Hematopoietic multipotent progenitor cell treated with erythropoietin and hydrocortisone succinate and interleukin-3 and kit ligand, for 6 days (in vitro differentiated cells): ENCODE measurements around the gene VPS50.
"Not testable (repeated sequence)": the region's sequence is repeated elsewhere in the genome, so short reads cannot be mapped to it uniquely, and the experiment has no call there.

Experiments
- DNase-seq: peaks from one replicate; pipeline ENCODE4 v3.0.0-alpha.2; 2015

The VPS50 gene

GRCh38 chr7:93245525-93246432, 13.6 kb downstream of the VPS50 start:
- DNase-seq: peak; percentile 67

DNA sequence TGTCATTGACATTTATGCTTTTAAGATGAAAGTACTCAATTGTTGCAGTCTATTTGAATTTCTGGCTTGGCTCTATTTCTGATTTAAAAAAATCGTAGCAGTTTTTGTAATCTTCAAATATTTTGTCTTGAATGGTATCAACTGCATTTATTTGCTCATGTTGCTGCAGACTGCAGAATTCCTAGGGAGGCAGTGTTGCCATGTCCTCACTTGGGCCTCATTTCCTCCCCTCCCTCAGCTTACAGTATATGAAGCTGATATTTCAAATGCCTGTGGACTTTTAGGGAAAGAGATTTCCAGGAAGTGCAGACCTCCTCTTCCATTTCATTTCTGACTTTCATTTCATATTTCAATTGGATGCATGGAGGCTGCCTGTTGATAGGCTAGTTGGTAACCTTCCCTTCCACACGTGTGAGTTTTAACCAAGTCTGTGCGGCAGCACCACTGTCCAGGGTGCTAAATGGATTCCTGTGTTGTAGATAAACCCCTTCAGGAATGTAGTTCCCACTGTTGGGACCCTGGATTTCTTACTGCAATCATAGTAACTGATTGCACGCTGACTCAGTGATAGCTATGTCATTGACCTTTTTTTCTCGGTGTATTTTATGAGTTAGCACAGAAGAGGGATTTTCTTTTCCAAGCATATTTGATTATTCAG, 17.5 kb downstream of the VPS50 start:
- DNase-seq: no peak

DNA sequence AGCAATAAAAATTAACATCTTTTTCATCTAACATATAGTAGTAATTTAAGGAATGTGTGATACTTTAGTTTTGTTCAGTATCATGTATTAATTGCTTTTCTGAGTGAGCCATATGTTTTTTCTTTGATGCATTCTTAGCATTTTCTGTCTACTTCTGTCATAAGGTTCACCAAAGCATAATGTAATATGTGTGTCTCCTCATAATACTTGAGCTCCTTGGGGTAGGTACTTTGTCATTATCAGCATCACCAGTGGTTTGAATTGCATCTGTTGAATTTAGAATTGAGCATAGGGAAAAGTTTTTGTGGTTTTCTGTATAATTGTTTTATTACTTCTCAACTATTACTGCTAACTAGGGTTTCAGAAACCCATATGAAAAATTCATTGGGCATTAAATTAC, 26.5 kb downstream of the VPS50 start:
- no peak for DNase-seq

DNA sequence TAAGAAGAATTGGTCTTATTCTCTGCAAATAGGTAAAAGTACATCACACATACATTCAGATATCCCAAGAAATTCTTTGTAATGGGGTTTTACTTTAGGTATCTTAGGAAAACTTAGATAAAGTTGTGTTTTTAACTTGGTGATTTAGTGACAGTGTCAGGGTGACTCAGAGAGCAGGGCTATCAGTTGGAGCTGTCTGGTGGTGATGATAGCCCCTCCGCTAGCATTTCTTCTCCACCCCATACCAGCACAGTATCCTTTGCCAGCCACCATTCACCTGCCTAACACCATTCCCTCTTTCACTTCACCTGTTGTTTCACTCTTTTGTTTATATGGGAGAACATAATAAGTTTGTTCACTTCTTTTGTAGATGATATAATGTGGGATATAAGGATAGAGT, 30.4 kb downstream of the VPS50 start:
- peak; percentile 26 for DNase-seq

- DNase-seq: no peak
Observed at GRCh38 chr7:93265220-93265619, 33.1 kb downstream of the VPS50 start.

DNA sequence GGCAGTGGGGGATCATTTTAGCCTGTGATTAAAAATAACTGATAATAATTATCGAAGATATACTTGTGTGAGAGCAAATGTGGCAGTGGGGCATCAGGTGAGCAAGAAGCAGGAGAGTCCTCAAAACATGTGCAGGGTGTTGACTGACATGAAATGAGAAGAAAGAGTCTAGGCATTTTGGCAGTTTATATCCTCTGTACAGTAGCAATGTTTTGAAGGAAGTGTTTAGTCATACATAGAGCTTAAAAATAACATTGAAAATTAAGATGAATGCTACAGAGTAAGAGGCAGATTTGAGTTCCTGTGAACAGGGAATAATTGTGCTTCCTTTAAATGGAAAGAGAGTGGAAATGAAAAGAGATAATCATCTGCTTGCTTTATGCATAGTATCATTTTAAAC, 47.4 kb downstream of the VPS50 start:
- no peak for DNase-seq

DNA sequence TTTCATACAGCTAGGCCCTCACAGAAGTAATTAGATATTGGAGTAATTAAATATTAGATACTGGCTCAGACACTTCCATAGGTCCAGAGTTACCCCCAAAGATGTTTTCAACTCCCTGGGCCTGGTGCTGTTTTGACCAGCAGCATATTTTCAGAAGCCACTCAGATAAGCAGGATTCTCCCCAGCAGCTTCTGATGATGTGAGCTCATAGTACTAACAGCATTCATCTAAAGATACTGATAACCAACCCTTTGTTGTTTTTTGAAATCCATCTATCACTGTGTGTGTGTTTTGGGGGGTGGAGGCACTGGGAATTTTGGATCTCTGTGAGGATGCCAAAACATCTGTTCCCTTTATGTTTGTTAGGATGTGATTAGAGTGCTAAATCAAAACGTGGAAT, 52.7 kb downstream of the VPS50 start:
- no peak for DNase-seq

GRCh38 chr7:93293229-93293628, 61.1 kb downstream of the VPS50 start:
- DNase-seq: no peak

DNA sequence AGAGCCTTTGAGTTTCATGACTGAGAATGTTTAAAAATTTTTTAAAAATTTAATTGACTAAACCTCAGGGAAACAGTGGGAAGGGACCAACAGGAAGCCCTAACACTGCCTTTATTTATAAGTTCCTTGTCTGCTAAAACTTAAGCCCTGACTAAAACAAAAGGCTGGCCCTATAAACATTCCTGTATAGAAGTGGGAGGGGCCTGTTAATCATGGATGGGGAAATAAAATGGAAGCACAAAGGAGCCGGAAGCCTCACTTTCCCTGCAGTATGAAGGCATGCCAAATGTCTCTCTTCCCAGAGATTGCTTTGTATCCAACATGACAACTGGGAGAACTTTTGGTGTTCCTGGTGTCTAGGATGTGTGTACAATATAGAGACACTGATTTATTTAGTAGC, 66.0 kb downstream of the VPS50 start:
- no peak for DNase-seq

DNA sequence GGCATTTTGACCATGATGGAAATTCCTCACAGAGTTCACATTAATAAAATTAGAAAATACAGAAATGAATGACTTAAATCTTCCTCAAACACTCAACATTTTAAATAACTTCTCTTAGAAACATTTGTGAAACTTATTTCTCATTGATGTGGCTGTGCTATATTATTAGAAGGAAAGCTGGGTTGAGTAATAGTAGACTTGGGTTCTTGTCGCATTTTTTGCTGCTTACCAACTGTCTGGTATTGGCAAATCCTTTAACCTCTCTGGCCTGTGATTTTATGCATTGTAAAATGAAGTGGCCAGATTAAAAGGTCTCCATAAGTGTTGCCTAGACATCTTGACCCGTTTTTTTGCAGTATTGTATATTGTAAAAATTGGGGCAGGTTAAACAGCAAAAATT, 66.5 kb downstream of the VPS50 start:
- DNase-seq: no peak

DNA sequence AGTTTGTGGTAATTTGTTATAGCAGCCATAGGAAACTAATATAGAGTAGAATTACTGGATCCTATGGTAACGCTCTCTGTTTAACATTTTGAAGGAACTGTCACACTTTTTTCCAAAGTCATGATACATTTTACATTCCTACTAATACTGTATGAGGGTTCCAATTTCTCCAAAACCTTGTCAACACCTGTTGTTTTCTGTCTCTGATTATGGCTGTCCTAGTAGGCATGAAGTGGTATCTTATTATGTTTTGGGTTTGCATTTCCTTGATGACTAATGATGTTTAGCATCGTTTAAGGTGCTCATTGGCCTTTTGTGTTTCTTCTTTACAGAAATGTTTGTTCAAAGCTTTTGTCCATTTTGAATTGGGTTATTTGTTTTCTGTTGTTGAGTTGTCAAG, 69.6 kb downstream of the VPS50 start:
- DNase-seq: no peak

- peak; percentile 32 for DNase-seq
Observed at GRCh38 chr7:93307131-93307660, 75.0 kb downstream of the VPS50 start.

GRCh38 chr7:93307943-93308342, 75.8 kb downstream of the VPS50 start:
- peak; percentile 10 for DNase-seq

DNA sequence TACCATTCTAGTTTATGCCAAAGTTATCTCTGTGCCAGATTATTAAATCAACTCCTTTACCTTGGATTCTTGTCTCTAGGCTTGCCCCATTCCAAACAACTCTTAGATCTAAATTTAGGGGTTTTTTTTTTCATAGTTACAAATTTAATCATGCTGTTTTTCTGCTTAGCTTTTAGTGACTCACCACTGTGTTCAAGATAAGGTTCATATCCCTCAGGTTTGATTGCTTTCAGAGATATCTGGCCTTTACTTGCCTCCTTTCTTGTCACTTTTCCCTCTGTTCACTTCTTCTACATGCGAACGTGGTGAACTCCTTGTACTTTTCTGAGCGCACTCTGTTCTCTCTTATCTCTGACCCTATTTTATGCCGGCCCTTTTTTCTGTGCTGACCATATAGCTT, 78.2 kb downstream of the VPS50 start:
- DNase-seq: no peak

DNA sequence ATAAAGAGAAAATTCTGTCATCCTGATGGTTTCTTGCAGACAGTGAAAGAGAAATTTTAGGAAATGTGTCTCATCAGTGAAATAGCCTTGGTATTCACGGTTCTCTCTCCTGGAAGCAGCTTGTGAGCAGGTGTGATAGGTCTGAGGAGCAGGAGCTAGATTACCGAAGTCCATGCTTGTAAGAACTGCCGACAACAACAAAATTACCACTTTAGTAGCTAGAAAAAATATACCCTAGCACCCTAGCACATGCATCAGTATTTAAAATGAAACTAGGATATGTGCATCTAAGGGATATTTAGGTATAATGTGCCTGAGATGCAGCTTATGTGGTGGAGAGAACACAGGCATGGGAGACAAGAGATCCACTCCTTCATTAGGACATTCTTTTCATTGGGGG, 82.3 kb downstream of the VPS50 start:
- DNase-seq: no peak

DNA sequence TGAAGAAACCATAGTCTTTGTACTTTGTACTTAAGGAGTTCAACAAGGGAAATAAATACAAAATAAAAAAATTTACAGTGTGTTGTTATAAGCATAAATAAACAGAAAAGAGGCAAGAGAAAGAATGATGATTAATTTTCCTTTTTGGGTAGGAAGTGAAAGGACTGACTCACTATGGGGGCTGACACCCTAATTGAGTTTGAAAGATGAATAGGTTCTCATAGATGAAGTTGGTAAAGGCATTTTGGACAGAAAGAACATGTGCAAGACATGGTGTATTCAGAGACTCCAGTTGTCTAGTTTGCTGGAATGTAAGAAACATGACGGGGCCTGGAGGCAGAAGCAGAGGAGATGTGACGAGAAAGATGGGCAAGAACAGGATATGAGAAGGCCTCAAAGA, 83.7 kb downstream of the VPS50 start:
- DNase-seq: no peak

DNA sequence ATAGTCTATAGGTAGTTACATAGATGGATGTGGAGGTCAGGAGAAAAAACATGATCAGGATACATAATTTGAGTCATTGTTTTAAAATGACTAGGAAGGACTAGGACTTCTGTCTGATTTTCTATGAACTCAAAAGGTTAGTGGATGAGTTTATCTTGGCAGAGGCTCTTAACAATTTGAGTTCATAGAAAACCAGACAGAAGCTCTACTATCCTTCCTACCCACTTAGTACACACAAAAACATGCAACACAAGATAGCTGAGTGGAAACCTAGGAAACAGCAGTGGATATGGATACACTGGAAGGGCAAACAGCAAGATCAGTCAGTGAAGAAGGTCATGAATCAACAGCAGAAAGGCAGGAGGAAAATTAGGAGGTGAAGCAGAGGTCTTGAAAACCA, 84.6 kb downstream of the VPS50 start:
- DNase-seq: no peak

- no peak for DNase-seq
Observed at GRCh38 chr7:93320887-93321286, 88.7 kb downstream of the VPS50 start.

- not testable (repeated sequence) for DNase-seq
Observed at GRCh38 chr7:93326291-93326690, 94.1 kb downstream of the VPS50 start.

DNA sequence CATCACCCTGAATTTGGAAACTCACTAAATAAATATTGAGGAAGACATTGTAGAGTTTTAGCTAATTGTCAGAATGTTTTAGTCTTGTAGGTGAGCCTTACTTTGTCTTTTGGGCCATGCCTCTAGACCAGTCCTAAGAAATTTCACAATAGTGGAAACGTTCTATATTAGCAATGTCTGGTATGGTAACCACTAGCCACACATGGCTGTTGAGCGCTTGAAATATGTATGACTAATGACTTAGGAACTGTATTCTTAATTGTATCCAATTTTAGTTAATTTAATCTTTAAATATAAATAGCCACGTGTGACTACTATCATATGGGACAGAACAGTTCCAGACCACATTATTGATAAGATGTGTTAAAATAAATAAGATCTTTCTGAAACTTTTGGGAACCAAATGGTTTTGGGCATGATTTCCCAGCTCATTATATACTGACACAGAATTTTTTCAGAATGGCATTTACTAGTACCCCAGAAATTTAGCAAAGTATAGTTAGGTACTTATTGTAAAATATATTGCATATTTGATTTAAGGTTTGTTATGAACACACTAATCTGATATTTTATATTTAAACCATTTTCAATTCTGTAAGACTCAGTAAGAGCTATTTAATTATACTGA, 95.0 kb downstream of the VPS50 start:
- DNase-seq: no peak

DNA sequence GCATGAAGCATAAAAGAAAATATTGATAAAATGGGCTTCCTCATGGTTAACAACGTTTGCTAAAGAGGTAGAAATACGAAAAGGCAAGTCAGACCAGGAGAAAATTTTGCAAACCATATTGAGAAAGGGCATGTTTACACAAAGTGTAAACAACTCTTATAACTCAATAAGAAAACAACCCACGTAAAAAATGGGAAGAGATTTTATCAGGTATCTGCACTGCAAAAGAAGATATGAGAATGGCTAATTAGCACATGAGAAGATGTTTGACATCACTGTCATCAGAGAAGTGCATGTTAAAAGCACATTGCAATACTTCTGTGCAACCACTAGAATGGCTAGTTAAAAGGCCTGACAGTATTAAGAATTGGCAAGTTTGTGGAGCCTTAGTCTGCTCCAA, 99.5 kb downstream of the VPS50 start:
- DNase-seq: no peak

DNA sequence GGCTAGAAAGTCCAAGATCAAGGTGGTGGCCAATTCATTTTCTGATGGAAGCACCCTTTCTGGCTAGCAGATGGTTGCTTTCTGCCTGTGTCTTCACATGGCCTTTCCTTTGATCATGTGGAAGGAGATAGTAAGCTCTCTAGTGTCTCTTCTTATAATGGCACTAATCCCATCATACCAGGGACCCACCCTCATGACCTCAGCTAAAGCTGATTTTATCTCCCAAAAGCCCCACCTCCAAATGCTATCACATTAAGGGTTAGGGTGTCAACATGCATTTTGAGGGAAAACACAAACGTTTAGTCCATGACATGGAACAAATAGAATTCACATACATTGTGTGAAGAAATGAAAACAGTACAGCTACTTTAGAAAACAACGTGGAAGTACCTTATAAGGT, 100.0 kb downstream of the VPS50 start:
- DNase-seq: no peak

DNA sequence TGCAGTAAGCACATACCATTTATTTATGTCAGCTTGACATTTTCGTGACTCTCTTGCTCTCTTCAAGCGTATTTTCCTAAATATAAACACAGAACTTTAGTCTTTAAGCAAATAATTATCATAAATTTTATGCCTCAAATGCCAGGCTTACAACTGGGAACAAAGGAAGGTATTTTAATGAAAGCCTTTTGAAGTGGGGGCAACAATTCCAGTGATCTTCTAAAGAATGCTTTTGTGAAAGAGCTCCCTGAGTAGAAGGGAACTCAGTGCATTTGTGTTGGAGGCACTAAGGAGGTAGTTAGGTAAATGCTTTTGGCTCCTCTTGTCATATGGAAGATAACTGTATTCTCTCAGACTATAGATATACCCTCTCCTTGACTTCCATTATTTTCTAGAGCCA, 104.9 kb downstream of the VPS50 start:
- no peak for DNase-seq

- not testable (repeated sequence) for DNase-seq
Observed at GRCh38 chr7:93342178-93342577, 110.0 kb downstream of the VPS50 start.
